ENCODE measurements around the gene ZNF71.

ZNF71 gene

DNA sequence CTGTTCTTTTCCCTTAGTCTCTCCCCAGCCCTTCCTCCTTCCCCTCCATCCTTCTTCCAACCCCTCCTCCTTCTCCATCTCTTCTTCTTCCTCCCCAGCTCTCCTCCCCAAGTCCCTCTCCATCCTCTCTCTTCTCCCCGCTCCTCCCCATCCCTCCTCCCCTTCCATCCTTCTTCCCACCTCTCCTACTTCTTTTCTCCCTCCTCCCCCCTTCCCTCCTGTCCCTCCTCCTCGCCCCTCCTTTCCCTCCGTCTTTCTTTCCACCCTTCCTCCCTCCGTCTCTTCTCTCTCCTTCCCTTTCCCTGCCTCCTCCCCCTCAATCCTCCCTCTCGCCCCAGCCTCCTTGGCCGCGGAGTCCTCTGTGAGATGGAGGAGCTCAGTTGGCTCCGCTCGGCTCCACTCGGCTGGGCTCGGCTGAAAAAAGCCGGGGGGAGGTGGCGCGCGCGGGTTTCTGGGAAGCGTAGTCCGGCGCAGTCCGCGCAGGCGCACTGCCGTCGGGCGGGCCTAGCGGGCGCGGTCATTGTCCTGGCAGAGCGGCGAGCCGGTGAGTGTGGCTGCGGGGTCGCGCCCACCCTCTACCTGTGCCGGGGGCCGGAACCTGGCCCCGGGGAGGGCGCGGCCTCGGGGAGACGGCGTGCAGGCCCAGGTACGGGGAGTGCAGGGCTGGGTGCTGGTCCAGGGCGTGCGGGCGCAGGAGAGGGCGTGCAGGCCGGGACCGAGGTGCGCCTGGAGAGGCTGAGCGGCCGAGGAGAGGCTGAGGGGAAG is at the start of gene ZNF71:
TSS of gene ZNF71 (plus strand) at position 520 of the 765 bp plus-strand sequence. CDS start 6,257 bp downstream, outside the sequence.
- DNase-seq, result peak; percentile 91

GRCh38 chr19:56547535-56547934 is 47.6 kb upstream of the ZNF71 start:
- no peak for DNase-seq

DNA sequence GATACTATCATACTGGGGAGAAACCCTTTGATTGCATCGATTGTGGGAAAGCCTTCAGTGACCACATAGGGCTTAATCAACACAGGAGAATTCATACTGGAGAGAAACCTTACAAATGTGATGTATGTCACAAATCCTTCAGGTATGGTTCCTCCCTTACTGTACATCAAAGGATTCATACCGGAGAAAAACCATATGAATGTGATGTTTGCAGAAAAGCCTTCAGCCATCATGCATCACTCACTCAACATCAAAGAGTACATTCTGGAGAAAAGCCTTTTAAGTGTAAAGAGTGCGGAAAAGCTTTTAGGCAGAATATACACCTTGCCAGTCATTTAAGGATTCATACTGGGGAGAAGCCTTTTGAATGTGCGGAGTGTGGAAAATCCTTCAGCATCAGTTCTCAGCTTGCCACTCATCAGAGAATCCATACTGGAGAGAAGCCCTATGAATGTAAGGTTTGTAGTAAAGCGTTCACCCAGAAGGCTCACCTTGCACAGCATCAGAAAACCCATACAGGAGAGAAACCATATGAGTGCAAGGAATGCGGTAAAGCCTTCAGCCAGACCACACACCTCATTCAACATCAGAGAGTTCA is 40.7 kb upstream of the ZNF71 start:
- no peak for DNase-seq

- DNase-seq, result no peak
Measured at GRCh38 chr19:56562766-56563165, 32.3 kb upstream of the ZNF71 start.

DNA sequence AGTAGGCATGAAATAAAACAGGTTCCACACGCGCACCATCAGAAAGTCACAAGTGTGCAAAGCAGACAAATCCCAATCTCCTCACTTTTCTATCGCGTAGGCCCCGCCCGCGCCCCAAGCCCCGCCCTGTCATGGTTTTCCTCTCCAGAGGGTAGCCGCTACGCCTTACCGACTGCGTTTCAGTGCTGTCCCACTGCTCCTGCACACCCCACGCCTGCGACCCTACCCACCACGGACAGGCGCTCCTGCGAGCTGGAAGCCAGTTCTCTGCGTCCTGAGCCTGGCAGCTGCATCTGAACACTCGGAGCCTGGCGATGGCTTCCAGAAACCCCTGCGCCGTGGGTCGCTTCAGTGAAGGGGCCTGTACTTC is 28.2 kb upstream of the ZNF71 start:
- DNase-seq, result peak; percentile 27

DNA sequence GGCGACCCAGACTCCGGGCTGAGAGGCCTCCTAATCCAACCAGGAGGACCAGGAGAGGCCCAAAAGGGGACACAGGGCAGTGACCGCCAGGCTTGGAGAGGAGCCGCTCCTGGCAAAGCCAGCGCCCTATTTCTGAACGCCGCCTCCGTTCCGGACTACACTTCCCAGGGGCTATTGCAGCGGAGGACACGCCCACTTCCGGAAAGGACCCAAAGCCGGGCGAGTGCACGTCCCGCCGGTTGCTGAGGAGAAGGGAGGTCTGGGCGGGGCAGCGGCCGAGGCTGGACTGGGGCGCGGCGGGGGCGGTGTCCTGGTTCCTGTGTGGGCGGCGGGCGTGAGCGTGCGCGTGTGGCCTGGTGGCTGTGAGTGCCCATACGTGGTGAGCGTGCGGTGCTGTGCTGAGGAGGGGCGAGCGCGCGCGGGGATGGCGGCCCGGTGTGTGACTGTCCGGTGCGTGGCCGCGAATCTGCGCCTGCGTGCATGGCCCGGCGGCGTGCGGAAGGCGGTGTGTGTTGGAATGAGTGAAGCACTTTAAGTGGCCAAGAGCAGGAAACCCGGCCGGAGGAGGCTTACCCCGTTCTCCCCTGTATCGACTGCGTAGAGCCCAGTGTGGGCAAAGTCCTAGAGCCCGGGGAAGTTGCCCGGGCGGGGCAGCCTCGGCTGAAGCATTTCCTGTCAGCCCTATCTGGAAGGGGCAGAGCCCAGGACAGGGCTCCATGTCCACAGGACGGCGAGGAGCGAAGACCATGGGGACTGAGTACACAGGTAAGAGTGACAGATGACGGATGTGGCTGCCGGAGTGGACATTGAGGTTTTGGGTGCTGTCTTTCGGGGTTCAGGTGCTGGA is 27.6 kb upstream of the ZNF71 start, which contains the start of gene ZNF470:
TSS of gene ZNF470 (plus strand) at position 195 of the 847 bp plus-strand sequence. CDS start 2,844 bp downstream, outside the sequence.
- DNase-seq, result peak; percentile 90

DNA sequence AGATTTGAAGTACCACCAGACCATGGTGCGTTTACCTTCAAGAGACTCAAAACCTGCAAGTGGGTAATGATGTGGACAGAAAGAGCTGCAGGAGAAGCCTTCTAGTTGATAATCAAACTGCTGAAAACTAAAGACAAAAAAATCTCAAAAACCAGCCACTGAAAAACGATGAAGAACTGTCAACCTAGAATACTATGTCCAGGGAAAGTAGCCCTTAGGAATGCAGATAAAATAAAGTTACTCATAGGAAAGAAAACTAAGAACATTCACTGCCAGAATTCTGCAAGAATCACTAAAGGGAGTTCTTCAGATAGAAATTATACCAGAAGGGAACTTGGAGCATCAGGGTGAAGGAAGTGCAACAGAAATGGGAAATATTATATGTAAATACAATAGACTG is 22.5 kb upstream of the ZNF71 start:
- DNase-seq, result no peak

DNA sequence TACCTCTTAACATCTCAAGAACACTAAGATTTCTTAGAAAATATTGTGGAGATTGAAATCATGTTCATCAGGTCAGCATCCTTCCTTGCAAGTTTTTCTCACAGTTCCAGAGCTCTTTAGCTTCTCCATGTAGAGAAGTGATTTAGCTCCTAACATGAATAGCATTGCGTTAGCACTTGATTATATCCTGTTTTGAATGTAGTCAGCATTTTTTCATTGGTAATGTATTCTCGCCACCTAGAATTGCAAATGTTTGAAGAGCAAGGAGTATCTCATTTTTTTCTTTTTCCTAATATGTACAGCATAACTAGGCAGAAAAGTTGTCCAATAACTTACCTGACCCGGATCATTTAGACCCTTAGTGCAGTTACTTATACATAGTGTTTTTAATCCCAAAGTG is 21.2 kb upstream of the ZNF71 start:
- no peak for DNase-seq

GRCh38 chr19:56577719-56578602 is 17.1 kb upstream of the ZNF71 start:
- DNase-seq, result no peak

DNA sequence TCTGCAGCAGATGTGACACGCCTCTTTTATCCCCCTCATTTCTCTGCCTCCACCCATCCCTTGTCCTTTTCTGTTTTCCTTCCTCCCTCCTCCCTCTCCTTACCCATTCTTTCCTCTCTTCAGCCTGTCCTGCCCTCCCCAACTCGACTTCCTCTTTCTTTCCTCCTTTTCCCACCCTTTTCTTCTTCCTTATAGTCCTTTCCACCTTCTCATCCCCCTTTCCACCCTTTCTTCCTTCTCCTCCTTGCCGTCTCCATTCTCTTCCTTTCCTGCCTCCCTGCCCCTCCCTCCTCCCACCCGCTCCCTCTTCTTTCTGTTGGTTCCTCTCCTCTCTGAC is 688 bp upstream of the ZNF71 start:
- no peak for DNase-seq

DNA sequence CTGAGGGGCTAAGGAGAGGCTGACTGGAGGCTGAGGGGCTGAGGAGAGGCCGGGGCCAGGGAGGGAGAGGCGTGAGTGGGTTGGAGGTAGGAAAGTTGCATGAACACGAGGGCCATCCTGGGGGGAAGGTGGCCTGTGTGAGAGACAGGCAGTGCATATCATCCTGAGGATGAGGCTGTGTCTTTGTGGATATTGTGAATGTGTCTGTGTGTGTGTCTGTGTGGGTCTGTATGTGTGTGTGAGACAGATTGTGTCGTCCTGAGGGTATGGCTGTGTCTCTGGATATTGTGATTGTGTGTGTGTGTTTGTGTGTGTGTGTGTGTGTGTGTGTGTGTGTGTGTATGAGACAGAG is 422 bp downstream of the ZNF71 start:
- DNase-seq, result no peak

GRCh38 chr19:56596676-56597075 is 1.6 kb downstream of the ZNF71 start:
- no peak for DNase-seq

DNA sequence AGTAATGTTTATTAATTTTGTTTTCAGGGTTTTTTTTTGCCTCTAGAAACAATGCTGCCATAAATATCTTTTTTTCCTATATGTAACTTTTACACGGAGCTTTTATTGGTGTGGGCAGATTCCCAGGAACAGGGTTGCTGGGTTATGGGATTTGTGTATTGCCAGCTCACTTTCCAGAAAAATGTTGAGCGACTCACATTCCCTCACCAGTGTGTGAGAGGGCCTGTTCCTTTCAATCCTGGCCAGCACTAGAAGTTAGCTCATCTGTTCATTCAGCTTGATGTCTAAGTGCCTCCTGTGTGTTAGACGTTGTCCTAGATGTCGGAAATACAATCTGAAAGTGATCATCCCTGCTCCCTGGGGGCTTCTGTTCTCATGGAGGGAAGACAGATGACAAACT is 2.6 kb downstream of the ZNF71 start:
- no peak for DNase-seq

- DNase-seq, result no peak
Measured at GRCh38 chr19:56601375-56601774, 6.3 kb downstream of the ZNF71 start.

- DNase-seq, result no peak
Measured at GRCh38 chr19:56603829-56604228, 8.7 kb downstream of the ZNF71 start.

- no peak for DNase-seq
Measured at GRCh38 chr19:56608274-56608964, 13.3 kb downstream of the ZNF71 start.

DNA sequence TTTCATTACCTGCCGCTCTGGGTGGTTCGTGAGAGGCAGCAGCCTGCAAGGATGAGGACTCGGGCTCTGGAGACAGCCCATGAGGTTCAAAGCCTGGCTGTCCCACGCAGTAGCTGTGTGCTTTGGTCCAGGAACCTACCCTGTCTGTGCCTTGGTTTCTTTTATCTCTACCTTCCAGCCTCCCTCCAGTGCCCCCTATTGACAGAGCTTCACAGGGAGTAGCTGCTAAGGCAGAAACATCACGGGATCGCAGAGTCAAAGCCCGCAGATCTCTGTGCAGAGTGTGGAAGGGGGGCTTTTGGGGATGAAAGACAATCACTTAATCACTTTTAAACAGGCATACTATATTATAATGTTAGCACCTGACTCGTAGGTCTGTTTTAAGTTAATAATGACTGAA is 16.2 kb downstream of the ZNF71 start:
- no peak for DNase-seq

DNA sequence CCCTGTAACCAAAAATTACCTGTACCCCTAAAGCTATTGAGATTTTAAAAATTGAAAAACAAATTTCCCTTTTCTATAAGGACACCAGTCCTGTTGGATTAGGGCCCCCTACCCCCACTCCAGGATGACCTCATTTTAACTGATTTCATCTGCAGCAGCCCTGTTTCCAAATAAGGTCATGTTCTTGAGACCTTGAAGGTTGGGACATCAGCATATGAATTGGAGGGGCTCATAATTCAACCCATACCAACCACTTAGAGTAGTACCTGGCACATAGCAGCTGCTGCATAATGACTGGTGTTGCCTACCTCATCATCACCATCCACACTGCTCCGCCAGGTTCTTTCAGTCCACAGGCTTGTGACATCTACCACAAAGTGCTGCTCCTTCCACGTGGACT is 17.6 kb downstream of the ZNF71 start:
- DNase-seq, result no peak

GRCh38 chr19:56613639-56614038 is 18.5 kb downstream of the ZNF71 start:
- DNase-seq, result no peak

DNA sequence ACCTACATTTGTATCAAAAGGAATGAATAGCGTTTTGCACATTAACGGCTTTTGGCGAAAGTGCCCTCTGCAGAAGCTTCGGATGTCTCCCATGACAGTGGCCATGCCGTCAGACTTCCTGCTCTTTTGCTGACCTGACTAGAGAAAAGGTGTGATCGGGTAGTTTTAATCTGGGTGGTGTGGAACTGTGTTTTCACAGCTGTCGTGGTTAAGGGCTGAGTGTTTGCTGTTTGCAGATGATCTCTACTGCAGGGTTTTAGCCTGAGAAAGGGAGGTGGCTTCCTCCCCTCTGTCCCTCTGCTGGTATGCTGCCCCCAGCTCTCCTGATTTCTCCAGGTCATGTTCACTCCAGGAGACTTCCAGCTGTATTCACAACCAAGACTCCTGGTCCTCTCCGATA is 22.4 kb downstream of the ZNF71 start:
- DNase-seq, result no peak

DNA sequence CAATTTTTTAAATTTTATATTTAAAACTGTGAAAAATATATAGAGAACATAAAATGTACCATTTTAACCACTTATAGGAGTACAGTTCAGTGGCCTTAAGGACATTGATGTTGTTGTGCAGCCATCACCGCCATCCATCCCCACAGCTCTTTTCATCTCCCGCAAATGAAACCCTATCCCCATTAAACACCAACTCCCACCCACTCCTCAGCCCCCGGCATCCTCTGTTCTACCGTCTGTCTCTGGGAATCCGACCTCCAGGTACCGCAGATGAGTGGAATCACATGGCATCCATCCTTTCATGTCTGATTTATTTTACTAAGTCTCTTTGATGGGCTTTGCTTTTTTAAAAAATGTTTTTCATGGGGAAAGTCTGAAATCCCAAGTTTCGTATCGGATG is 24.0 kb downstream of the ZNF71 start:
- DNase-seq, result no peak

- no peak for DNase-seq
Measured at GRCh38 chr19:56622374-56622773, 27.3 kb downstream of the ZNF71 start.

Data from CD4-positive, alpha-beta T cell treated with Interleukin-10 for 1 hour (primary cell).